HS-27A (cell line): ENCODE measurements around the gene MAGI1.
"Not testable (repeated sequence)": the region's sequence is repeated elsewhere in the genome, so short reads cannot be mapped to it uniquely, and the experiment has no call there.

Experiments used
- DNase-seq: peaks from one replicate; pipeline ENCODE4 v3.0.0-alpha.2; 2012; ENCODE audit warnings: low read depth, missing footprints

MAGI1 gene

GRCh38 chr3:65561617-65562016 lies 477.1 kb downstream of the MAGI1 start:
- DNase-seq, result no peak

DNA sequence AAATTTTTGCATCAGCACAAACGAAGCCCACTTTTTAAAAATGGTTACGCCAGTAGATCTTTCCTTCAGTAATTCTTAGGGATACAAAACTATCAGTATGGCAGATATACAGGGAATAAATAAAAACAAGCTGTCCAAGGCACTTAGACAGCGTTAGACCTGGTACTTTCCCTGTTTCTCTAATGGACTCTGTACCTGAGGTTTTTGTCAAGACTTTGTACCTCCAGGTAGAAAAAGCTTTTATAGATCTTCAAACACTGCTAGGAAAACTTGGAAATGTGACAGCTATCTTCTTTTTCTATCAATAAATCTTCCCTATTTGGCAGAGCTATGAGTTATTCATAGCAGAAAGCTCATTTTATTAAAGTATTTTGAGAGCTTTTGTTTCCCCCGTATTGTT lies 477.8 kb downstream of the MAGI1 start:
- no peak for DNase-seq

- no peak for DNase-seq
Observed at GRCh38 chr3:65560133-65560532, 478.6 kb downstream of the MAGI1 start.

DNA sequence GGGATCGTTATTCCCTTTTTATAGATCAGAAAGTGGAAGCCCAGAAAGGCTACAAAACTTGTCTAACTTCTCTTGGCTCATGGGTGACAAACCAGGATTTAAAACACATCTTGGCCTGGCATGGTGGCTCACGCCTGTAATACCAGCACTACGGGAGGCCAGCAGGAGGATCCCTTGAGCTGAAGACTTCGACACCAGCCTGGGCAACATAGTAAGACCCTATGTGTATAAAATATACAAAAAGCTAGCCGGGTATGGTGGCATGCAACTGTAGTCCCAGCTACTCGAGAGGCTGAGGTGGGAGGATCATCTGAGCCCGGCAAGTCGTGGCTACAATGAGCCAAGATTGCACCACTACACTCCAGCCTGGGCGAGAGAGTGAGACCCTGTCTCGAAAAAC lies 479.1 kb downstream of the MAGI1 start:
- DNase-seq, result no peak

- DNase-seq, result no peak
Observed at GRCh38 chr3:65558826-65559225, 479.9 kb downstream of the MAGI1 start.

DNA sequence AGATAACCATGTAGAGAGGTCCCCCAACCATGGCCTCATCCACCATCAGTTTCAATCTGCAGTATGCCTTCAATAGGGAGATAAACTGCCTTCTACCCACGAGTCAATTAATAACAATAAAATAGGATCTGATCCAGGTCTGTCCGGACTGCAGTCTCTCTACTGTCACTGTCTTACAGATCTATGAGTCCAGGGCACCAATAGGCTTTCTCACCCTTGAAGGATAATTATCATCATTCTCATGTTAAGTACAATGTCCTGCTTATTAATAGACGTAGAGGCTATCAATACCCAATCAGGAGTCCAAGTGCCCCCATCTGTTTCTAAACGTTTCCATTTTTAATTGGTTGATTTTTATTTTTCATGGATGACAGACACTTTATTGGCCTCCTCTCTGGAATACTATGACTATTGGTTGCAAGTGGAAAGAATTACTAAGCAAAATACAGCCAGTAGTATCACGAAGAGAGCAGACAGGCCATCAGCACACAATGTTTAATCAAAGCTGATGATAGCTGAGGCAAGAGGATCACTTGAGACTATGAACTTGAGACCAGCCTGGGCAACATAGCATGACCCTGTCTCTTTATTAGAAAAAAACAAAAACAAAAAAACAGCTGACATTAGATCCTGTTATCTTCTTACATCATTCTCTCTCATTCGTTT lies 480.7 kb downstream of the MAGI1 start:
- no peak for DNase-seq

DNA sequence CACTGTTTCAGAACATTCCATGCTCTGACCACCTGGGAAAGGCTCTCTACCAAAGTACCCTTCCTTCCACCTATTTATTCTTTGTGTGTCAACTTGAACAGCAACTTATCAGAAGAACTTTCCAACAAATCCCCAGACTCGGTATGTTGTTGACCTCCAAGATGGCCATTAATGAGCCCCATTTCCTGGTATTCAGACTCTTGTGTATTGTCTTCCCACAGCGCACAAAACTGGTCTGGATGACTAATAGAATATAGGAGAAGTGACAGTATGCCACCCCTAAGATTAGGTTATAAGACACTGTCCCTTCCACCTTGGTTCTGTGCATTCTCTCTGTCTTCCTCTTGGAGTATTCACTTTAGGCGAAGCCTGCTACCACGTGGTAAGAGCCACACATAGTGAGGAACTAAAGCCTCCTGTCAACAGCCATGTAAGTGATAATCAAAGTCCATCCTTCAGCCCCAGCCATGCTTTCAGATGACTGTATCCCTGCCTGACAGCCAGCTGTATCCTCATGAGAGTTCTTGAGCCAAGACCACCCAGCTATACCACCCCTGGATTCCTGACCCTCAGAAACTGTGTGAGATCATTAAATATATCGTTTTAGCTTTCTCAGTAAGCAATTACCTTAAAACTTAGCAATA lies 481.7 kb downstream of the MAGI1 start:
- DNase-seq, result no peak

DNA sequence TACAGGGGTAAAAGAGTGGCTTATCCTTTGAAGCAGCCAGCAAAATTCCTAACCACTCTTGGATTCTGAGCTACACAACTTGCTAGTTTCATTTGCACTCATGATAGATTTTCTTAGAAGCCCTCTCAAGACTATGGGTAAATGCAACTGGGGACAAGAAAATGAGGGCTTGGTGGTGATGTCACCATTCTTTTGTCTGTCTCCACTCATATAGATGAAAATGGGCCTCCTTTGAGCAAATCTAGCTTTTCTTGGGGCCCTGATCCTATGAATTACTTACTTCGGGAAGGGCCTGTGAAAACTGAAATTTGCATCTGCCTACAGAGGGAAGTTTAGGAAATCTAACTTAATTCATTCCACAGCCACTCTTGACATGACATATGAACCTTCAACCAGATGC lies 486.3 kb downstream of the MAGI1 start:
- no peak for DNase-seq

DNA sequence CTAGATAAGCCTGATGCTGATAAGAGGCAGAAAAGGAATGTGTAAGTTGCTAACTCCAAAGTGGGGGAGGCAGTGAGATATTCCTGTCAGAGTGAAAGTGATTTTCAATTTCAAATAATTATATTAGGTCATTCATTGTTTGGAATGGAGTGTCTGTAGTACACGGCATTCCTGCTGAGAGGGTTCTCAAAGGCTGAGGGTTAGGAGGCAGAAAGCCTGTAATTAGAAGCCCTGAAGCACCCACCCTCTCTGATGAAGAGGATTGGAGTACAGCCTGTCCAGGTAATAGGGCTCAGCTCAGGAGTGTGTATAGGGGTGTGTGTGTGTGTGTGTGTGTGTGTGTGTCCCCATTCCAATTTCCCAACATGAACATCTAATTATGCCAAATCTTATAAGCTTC lies 486.8 kb downstream of the MAGI1 start:
- DNase-seq, result no peak

DNA sequence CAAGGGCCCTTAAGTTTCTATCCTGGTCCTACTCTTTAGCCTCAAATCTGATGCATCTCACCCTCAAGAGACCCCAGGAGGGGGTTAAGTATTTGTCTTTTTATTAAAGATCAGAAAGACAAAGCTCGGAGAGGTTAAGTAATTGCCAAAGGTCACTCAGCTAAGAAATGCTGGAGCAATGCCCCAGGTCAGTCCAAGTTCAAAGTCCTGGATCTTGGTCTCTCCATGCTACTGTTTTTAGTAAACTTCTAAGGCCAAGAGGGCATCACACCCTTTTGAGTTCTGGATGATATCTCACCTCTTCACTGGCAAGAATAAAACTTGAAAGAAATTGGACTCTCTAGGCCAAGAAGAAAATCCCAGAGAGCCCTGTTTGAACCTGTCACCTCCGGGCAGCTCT lies 488.6 kb downstream of the MAGI1 start:
- no peak for DNase-seq

GRCh38 chr3:65549626-65549959 lies 489.1 kb downstream of the MAGI1 start:
- DNase-seq, result no peak

- no peak for DNase-seq
Observed at GRCh38 chr3:65548848-65549625, 489.7 kb downstream of the MAGI1 start.

- peak; percentile 27 for DNase-seq
Observed at GRCh38 chr3:65545429-65545828, 493.3 kb downstream of the MAGI1 start.

GRCh38 chr3:65543391-65543790 lies 495.3 kb downstream of the MAGI1 start:
- DNase-seq, result not testable (repeated sequence)

- DNase-seq, result no peak
Observed at GRCh38 chr3:65540666-65541065, 498.1 kb downstream of the MAGI1 start.

DNA sequence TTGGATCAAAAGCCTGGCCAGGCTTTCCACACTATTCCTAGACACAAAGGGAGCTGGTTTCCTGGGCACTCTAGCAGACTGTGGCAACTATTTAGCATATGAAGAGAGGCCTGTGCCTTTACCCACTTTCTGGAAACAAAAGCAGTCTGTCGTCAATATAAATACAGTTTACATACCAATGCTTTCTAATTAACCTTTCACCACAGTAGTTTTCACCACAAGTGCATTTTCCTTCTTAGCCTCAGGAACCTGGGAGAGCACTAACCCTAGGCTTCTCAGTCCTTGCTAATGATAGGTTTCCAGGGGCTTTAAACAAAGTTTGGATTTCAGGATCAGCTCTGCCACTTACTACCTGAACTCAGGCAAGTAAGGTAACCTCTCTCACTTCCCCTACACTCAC lies 499.1 kb downstream of the MAGI1 start:
- DNase-seq, result no peak

GRCh38 chr3:65538101-65538500 lies 500.6 kb downstream of the MAGI1 start:
- DNase-seq, result no peak

DNA sequence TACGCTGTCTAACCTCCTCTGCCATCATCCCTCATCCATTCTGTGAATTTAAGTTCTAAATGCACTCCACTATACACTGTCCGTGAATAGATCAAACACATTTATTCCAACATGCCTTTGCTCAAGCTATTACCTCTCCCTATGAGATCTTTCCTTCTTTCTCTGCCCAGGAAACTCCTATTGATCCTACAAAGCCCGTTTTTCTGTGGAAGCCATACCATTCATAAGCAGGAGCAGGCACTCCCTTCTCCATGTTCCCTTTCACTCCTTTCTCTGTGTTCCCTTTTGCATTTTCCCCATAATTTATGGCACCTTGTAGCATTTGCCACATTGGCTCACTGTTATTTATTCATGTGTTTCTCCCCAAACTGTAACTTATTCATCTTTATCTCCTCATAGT lies 501.6 kb downstream of the MAGI1 start:
- DNase-seq, result no peak

GRCh38 chr3:65535260-65535659 lies 503.5 kb downstream of the MAGI1 start:
- DNase-seq, result no peak

- DNase-seq, result no peak
Observed at GRCh38 chr3:65534805-65535204, 503.9 kb downstream of the MAGI1 start.

- no peak for DNase-seq
Observed at GRCh38 chr3:65532749-65533148, 506.0 kb downstream of the MAGI1 start.

DNA sequence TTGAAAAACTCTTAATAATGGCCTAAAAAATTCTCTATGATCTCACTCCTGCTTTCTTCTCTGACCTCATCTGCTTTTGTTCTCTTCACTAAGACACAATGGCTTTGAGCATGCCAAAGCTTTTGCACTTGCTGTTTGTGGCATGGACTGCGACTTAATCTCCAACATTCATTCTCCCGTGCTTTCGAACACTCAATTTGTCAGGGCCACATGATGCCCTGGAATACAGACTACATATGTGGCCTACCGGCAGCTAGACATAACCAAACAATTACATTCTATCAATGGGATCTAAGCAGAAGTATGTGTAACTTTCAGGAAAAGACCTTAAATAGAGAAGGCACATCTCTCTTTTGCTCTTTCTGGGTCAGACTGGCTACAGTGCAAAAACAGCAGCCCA lies 506.5 kb downstream of the MAGI1 start:
- DNase-seq, result no peak

DNA sequence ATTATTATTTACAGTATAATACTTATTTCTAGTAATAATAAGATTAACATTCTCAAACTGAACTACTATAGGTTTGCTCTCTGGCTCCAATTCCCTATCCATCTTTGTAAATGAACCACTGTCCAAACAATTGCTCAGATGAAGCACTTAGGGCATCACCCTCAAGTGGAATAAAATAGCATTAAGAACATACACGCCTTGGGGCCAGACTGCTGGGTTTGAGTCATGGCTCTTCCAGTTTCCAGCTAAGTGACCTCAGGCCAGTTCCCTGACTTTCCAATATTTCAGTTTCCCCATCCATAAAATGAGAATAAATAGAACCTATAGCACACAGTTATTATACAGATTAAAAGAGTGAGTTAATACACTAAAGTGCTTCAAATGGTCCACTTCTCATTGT lies 507.2 kb downstream of the MAGI1 start:
- DNase-seq, result no peak
